ENCODE measurements around the gene LRRTM1. TPM values are rescaled to one million over a fixed set of nuclear protein-coding genes. Genes with fewer than 3 reads are reported as not detected.
A peak's percentile ranks its signal among the peaks of the same experiment; 100 is the strongest.

Gene LRRTM1, protein sequence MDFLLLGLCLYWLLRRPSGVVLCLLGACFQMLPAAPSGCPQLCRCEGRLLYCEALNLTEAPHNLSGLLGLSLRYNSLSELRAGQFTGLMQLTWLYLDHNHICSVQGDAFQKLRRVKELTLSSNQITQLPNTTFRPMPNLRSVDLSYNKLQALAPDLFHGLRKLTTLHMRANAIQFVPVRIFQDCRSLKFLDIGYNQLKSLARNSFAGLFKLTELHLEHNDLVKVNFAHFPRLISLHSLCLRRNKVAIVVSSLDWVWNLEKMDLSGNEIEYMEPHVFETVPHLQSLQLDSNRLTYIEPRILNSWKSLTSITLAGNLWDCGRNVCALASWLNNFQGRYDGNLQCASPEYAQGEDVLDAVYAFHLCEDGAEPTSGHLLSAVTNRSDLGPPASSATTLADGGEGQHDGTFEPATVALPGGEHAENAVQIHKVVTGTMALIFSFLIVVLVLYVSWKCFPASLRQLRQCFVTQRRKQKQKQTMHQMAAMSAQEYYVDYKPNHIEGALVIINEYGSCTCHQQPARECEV
- total RNA-seq, result not detected in 2 replicates

- DNase-seq, result no peak
Observed at GRCh38 chr2:80303909-80304837, at the start of gene LRRTM1. Gene LRRTM1, minus strand, starts transcription at chr2:80304752. Its CDS starts 933 bp downstream, at chr2:80303819.

DNA sequence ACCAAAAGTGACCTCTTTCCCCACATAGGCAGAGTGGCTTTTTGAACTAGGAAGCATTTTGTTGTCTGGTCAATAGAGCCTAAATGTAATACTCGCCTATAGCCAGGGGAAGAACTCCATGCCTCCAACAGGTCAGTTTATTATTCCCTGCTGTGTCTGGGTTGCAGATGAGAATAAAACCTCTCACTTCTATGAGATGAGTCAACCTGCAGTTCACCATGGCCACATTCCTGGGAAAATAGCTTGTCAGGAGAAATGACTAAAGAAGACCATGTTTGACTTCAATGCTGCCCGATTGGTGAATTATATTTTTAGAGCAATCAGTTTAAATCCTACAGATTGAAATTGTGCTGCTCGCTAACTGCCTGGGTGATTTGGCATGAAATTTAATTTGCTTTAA lies 46.7 kb upstream of the LRRTM1 start:
- DNase-seq, result no peak

DNA sequence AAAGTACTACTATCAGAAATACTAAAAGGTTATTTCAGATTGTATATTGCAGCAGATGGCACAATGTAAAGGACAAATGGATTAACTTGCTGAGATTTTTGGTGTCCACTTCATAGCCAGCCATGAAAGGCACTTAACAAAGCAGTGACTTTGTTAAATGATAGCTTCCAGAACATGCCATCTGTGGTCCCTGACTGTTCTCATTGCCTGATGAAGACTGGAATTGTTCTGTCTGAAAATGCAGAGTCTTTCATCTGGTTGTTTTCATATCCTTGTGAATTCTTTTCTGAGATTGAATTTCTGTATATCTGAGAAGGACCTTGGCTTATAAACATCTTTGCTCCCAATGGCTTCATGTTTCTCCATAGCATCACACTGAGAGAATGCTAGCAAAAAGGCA lies 44.4 kb upstream of the LRRTM1 start:
- no peak for DNase-seq

DNA sequence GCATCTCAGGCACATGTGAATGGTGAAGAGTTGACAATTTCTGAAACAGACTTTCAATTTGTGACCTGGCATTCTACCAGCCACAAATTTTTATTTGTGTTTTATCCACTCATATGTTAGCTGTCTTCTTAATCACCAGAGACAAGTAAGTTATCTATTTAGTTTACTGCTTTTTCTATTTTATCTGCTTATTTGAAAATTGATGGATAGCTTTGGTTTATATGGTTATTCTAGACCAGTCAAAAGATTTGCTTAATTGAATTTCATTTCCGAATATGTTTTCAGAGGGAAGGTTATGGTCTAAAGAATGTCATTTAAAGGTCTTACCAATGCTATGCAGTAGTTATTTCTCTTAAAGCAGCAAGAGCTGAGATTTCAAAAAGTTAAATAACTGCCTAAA lies 43.5 kb upstream of the LRRTM1 start:
- DNase-seq, result no peak

GRCh38 chr2:80340022-80340421 lies 35.5 kb upstream of the LRRTM1 start:
- DNase-seq, result no peak

GRCh38 chr2:80338794-80339193 lies 34.2 kb upstream of the LRRTM1 start:
- DNase-seq, result no peak

DNA sequence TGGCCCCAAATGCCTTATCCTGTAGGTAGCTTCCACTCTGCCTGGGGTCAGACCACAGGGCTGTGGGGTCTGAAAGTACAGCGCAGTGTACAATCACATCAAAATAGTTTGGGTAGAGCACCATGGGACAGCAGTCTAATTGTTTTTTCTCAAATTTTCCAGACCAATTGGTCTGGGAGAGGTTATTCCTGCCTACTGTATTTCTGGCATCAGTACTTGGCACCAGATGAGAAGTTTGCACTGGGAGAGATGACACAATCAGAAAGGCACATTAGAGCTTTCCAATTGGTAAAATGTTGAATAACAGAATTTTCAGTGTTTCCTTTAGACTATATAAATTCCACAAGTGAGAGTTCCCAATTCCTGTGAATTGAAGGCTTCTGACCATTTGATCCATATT lies 30.9 kb upstream of the LRRTM1 start:
- no peak for DNase-seq

- DNase-seq, result no peak
Observed at GRCh38 chr2:80333886-80334285, 29.3 kb upstream of the LRRTM1 start.

- no peak for DNase-seq
Observed at GRCh38 chr2:80330527-80331450, 26.2 kb upstream of the LRRTM1 start.

DNA sequence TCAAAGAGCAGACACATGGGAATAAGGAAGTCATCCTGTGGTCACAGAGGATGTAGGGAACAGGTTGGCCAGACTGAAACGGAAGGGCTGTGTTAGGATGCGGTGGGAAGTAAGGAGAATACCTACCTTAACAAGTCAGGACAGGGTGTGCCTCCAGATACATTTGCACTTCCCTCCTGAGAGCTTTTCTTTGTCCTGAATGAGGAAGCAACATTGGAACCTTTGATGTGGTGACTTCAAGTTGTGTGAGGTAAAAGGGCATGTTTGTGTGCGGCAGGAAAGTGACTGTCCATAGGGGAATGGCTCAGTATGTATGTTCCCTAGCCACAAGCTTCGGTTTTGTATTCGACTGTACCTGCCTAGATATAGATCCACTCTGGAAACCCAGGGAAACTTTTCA lies 24.9 kb upstream of the LRRTM1 start:
- no peak for DNase-seq

DNA sequence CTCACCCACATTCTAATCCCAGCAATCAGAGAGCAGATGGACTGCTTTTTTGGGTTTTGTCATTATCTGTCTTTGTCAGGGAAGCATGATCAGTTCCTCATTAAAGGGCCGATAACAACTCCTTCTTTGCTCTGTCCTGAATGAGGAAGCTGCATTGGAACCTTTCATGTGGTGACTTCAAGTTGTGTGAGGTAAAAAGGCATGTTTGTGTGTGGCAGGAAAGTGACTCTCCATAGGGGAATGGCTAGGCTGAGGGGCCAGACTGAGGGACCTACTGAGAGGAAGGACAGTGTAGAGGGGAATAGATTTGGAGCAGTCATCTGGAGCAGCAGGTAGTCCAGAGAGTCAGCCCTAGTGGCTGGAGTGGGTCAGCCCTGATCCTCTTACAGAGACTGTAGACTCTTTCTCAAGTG lies 23.6 kb upstream of the LRRTM1 start:
- DNase-seq, result no peak

- DNase-seq, result no peak
Observed at GRCh38 chr2:80326861-80327260, 22.3 kb upstream of the LRRTM1 start.

- peak; percentile 49 for DNase-seq
Observed at GRCh38 chr2:80326214-80326613, 21.7 kb upstream of the LRRTM1 start.

DNA sequence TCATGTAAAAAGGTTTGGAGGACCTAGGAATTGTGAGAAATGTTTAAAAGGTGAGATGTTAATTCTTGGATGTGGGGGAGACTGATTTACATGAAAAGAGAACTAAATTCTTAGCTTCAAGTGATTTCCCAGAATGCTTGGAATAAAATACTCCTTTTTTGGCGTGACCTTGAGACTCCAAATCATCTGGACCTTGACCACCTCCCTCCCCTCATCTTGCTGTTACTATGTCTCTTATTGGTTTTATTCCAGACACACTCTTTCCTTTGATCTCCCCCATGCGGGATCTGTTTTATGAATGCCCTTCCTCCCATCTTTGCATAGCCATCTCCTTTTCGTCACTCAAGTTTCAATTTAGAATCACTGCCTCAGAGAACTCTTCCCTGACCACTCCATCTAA lies 20.0 kb upstream of the LRRTM1 start:
- no peak for DNase-seq

- no peak for DNase-seq
Observed at GRCh38 chr2:80323610-80324009, 19.1 kb upstream of the LRRTM1 start.

DNA sequence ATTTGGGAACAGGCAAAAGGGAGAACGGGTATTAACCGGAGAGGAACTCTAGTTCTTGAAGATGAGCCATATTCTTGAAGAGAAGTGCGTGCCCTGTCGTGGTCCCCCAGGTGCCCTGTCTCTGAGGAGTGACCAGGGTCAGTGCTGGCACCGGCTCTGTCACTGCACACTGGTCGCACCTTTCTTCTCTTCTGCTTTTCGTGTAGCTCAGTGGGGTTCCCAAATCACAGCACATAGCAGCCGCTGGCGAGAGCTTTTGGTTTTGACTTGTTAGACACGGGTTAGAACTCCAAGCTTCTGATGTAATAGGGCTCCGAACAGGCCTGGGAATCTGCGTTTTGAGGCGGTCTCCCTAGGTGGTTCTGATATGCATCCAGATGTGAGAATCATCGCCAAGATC lies 18.4 kb upstream of the LRRTM1 start:
- DNase-seq, result no peak

GRCh38 chr2:80322311-80322920 lies 17.9 kb upstream of the LRRTM1 start:
- DNase-seq, result no peak

DNA sequence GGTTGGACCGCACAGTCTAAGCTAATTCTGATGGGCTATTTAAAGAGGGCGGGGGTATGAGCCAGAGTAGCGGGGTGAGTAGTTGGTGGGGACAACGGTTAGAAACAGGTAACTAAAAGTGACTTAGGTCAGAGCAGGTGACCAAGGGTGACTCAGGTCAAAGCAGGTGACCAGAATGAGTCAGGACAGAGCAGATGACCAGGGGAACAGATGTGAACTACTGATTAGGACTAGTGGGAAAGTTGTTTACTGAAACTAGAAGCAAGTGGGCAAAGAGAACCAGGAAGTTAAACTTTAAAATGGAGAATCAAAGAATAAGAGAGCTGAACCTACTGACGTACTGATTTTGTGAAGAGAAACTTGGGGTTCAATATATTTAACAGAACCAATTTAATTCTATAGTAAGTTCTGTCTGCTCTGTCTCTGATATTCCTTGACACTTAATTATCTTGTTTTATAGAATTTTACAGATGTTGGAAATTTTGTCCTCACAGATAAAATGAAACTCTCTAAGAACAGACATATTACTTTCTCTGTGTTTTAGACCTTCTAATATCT lies 7.8 kb upstream of the LRRTM1 start:
- no peak for DNase-seq

DNA sequence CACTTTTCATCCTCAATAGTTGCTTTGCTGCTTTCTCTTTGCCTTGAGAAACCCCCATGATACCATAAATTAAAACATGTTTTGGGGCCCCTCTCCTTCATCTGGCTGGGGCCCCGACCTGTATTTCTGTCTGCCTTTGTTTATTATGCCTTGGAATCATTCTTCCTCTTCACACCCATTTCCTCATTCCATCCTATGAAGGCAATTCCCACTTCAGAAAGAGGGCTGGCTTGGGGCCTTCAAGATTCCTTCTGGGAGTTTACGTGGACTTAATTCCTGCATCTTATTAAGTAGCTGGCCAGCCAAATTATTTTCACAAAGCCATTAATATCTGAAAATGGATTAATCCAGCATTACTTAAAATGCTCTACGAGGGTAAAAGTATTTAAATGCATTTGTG lies 6.8 kb upstream of the LRRTM1 start:
- DNase-seq, result no peak

GRCh38 chr2:80303006-80303908 lies 1.3 kb downstream of the LRRTM1 start:
- DNase-seq, result no peak
